GM18507 (cell line): Measurements from ENCODE around the gene DICER1.

Source experiments
- DNase-seq: peaks from one replicate; pipeline ENCODE4 v3.0.0; 2011; ENCODE audit warnings: low read depth; ENCODE audit not compliant: insufficient read length; ENCODE audit errors: extremely low spot score
- FAIRE-seq: peaks from 2 replicates; lab custom pipeline; 2011; peaks lifted over from hg19 to GRCh38; lab: Jason Lieb, UNC

Gene DICER1

DNA sequence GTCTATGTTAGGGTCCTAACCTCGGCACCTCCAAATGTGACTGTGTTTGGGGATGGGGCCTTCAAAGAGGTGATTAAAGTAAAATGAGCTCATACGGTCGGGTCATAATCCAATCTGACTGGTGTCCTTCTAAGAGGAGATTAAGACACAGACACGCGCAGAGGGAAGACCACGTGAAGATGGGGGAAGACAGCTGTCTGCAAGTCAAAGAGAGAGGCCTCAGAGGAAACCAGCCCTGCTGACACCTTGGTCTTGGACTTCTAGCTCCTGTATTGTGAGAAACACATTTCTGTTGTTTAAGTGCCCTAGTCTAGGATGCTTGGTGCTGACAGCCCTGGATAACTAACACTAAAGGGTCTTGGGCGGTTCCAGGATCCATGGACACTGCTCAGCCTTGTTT is 109.6 kb downstream of the DICER1 start:
- DNase-seq (no peak), FAIRE-seq (no peak)

DNA sequence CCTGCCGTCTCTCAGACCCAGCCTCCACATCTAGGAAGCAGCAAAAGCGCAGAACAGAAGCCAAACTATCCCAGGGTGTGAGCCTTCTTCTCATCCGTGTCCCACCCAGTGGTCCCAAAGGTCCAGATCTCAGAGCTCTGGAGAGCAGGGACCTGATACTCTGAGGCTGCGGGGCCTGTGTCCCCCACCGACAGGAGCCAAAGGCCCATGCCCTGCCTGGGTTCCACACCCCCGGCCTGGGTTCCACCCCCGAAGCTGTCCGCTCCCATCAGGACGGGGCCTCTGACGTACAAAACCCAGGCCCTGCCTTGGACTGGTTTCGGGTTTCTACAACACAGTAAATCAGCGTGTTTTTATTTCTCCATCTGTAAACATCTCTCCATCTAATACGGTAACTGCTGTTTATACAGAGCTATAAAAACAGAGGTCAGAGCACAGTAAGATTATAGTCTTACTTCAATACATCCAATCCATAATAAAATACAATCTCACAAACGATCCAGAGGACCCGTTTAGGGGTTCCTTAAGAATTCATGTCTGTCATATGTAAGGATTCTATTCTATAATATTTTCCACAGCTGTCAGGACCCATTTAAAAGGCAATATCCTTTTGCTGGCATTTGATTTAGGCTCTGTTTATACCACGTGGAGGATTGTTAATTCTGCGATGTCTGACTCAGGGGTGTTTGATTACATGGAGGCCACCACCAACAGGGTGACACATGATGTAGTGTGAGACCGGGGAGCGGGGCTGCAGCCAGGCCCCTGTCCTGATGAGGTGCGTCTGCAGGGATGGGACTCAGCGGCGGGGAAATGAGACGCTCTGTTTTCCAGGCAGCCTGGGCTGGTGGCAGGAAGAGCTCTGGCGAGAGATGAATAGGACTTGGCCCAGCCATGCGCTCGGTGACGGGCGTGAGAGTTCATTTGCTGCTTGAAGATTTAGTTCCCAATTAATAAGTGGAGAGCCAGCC is 110.3 kb downstream of the DICER1 start:
- FAIRE-seq (no peak), DNase-seq (no peak)

DNA sequence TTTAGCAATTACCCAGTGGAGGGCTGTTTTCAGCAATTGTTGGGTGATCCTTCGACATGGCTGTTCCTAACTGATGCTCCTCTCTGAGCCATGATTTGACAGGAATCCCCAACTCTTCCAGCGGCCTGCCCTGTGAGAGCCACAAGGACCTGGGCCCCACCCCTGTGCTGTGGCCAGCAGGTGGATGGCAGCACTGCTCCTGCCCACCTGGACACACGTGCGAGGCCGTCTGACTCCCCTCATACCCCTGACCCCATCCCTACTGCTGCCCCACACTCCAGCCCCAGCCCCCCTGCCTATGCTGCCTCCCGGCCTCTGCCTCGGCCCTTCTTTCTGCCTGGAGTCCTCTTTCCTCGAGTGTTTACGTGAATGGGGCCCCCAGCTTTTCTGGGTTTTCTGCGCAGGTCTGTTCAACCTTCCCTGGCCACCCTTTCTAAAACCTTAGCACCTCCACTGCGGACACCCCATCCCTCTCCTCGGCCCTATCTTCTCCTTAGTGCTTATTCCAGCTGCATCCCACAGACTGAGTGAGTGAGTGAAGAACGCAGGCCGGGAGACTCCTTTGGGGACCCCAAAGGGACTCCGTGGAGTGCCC is 111.4 kb downstream of the DICER1 start:
- DNase-seq (no peak), FAIRE-seq (no peak)

DNA sequence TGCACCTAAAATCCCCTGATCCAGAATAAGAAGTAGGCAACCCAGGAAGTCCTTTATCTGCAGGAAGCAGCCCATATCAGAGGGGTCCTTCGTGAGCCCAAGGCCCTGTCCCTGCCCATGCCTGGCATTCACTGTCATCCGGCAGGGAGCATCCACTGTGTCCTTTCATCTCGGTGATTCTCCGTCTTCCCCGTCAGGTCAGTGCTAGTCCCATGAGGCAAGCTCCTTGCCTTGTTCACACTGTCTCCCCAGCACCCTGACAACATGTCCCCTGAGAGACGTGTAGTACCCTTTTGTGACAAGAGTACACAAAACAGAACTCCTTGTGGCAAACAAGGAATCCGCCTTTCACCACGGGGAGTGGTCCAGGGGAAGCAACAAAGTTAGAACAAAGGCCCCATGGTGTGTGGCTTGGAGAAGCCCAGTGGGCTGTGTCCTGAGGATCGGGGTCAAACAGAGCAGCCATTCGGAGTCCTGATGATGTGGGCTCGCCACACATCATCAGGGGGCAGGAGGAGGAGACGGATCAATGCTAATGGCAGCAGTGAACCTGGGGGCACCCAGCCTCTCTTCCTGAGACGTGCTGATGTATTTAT is 112.1 kb downstream of the DICER1 start:
- FAIRE-seq (no peak), DNase-seq (no peak)

DNA sequence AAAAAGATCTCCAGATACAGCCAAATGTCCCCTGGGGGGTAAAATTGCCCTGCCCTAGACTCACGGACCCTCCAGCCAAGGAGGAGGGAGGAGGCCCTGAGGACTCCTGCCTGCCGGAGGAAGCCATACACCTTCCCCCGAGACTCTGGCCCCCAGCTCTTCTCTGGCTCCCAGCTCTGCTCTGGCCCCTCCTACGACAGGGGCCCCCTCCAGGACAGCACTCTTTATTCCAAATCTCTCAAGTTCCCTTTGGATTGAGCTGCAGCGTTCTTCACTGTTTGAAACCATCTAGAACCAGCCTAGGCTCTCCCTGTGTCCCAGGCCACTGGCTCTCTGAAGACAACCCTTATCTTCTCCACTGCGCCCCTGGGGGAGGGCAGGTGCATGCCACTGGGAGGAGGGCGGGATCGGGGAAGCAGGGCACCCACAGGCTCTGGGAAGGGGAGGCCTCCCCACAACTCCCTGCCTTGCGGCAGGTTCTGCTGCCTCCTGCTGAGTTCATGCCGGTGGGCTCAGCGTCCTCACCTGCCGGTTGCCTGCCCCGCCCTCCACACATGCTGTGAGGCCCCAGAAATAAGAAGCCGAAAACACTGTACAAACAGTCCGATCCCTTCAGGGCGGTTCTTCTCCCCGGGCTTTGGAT is 112.7 kb downstream of the DICER1 start:
- DNase-seq (no peak), FAIRE-seq (no peak)

DNA sequence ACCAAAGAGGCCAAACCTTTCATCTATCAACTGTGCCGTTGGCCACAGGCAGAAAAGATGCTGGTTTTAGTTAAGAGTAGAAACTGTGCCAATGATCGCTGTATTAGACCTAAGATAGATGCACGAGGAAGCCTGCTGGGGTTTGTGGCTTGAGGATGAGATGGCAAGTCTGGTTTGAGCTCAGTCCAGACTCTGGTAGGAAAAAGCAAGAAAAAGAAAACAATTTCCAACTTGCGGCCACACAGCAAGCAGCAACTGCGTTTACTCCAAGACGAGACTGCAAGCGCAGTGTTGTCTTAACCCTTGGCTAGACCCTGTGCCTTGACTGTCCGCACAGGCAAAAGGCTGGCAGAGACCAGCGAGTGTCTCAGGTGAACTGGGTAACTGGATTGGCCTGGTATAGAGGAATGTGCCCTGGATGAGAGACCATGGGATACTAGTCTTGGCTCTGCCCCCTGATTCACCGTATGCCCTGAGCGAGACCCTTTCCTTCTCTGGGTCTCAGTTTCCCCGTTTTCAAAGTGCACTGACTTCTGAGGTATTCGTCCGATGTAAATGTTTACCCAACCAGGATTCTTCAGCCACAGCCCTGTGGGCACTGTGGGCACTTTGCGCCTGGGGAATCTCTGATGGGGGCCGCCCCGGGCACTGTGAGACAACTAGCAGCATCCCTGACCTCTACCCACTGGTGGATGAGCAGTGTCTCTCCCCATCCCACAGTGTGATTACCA is 113.4 kb downstream of the DICER1 start:
- FAIRE-seq = no peak

DNA sequence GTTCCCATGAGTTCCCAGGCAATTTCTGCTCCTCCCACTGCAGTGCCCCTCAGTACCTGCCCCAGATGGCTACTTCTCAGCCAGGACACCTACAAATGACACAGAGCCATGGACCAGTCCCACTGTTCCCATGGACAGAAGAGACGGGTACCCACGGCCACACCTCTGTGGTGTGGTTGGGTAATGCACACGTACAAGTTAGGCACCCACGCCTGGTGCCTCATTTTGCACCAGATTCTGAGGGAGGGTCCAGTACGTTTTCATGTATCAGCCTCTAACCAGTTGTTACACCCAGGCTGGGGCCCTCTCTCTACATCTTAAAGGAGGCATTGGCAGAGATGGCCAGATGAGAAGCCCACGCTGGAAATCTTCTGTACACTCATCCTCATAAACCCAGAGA is 114.0 kb downstream of the DICER1 start:
- FAIRE-seq = no peak
- DNase-seq = no peak

More for the DNA sequence above, 113.4 kb downstream of the DICER1 start:
- no peak for DNase-seq

DNA sequence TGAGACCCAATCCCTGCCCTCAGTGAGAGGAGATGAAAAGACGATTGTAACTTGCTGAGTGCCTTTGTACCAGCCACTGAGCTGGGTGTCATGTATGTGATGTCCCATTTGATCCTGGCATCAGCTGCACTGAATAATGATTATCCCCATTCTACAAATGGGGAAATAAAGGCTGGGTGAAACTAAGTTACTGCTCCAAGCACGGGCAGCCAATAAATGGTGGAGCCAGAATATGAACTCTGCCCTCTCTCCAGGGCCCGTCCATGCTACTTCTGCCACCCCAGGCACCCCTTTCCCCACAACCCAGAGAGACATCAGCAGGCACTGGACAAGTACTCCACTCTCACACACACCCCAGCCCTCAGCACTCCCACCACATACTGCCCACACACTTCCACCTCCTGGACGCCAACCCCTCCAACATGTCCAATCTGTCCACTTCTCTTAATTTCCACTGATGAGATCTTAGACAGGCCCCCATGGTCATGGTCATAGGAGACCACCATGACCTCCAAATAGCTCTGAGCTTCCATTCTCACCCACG is 115.8 kb downstream of the DICER1 start:
- FAIRE-seq = no peak
- DNase-seq = no peak

DNA sequence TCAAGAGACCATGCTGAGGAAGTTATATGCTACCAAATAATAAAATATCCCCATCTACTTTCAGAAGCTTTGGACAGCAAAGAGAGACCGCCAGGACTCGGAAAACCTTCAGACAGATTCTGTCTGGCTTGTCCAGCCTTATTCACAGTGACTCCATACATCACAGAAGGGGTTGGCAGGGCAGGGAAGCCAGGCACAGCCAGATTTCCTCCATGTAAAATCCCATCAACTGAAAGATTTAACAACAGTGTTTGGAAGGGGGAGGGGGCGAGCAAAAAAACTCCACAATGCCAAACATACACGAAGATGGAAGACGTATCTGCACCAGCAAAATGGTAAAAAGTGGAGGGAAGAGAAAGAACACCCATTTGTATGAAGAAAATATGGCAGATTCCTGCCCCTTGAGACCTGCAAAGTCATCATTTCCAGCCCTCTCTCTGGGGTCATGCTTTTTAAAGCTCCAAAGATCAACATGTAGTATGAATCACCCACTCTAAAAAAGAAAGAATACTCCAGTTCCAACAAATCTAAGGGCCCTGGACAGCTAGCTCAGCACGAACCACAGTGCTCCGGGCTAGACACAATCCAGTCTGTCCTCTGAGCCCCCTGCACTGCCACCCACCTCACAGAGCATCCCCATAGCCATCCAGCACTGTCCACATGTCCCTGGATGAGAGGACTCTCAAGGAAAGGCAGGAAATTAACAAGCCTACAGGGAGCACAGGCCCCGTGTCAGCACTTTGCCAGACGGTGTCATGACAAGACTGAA is 116.4 kb downstream of the DICER1 start:
- DNase-seq = no peak
- FAIRE-seq = no peak

DNA sequence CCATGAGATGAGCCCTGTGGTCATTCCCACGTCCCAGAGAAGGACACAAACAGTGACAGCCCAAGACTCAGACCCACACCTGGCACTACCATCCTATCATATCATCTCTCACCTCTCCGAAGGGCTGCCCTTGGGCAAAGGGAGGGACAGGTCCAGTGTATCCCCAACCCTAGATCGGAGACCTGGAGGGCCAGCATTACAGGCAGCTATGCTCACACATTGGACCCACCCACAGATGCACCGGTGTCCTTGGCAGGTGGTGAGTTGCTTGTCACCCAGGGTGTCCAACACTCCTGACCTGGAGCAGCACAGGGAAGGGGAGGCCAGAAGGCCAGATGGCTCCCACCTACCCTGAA is 117.4 kb downstream of the DICER1 start:
- FAIRE-seq = no peak
- DNase-seq = no peak

DNA sequence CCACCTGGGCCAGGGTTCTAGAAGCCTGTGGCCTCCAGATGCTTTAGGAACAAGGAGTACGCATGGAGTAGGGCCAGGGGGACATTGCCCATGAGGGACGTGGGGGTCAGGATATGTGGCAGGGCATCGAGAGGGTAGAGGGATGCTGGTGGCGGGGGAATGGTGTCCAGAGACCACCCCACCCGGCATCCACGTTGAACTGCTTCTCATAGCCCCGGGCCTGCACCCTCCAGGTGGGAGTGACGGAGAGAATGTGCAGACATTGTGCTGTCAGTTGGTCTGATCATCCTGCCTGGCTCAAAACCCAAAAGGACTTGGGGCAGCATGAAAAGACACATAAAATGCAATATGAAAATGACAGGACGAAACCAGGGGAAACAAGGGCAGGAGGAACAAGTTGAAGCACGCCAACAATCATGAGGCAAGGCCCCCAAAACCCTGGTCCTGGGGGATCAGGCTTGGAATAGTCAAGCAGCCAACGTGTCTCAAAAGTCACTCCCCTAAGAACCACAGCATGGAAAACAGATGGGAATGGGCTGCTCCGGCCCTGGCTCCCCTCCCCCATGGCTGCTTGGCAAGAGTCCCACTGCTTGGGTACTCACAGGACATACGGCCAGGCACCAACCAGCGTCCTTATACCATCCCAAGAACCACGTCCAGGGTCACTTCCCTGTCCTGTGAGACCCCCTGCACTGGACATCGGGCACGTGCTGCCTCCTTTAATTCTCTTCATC is 117.9 kb downstream of the DICER1 start:
- FAIRE-seq = no peak
- no peak for DNase-seq

DNA sequence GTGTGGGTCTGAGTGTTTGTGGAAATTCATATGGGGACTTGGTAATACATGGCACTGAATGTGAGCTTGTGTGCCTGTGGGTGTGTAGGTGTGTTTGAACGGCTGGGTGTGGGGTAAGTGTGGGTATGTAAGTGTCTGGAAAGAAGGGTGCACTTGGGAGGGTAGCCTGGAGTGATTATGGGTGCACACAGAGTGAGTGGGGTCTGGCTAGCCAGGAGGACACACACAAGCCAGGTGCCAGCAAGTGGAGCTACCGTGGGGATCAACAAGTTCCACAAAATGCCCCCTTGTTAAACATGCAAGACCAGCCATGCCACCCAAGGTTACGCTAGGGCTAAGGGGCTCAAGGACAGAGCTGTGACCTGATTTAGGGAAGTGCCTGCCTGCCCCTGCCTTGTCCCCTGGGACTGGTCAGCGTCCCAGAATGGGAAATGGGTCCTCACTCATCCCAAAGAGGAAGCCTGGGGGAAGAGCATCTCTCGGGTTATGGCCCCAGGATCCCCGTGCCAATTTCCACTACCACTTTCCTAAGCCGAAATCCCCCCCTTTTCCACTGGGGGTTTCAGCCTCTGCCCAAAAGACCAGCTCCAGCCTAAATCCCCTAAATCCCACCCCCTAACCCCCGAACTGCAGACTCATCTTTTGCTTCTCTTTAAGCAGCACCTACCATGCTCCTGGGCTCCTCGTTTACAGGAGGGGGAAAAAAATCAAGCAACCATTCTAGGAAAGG is 118.6 kb downstream of the DICER1 start:
- DNase-seq (no peak), FAIRE-seq (no peak)

DNA sequence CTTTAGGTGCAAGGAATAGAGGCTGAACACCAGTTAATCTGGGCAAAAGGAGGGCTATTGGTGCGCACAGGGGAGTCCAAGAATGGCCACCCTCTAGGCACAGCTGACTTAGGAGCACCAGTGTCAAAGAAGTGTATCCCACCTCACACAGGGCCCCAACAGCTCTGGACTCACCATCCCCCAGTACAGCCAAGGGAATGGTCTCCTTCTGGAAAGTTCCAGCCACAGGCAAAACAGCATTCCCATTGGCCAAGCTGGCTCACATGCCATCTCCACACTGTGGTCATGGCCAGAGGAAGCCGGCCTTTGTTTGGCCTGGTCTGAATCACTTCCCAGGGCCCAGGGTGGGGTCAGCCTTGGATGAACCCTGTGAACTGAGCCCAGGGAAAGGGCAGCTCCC is 120.1 kb downstream of the DICER1 start:
- DNase-seq = no peak
- FAIRE-seq = no peak
